Kidney epithelial cell (primary cell): ENCODE measurements around the gene CACNB1. TPM values are rescaled to one million over a fixed set of nuclear protein-coding genes. Genes with fewer than 3 reads are reported as not detected.

Experiments
- DNase-seq: peaks from one replicate; pipeline ENCODE4 v3.0.0-alpha.2; 2010; ENCODE audit warnings: low read depth
- H3K27me3 ChIP-seq: 2 replicates; pipeline ENCODE4 v1.6.0; 2011; ENCODE audit warnings: low read length; ENCODE audit not compliant: control insufficient read depth, insufficient read depth
- H3K36me3 ChIP-seq: 2 replicates; pipeline ENCODE4 v1.5.1; 2011; ENCODE audit warnings: low read length; ENCODE audit not compliant: control insufficient read depth, insufficient read depth
- H3K4me3 ChIP-seq: 2 replicates; pipeline ENCODE4 v1.5.1; 2011; ENCODE audit warnings: low read depth, mild to moderate bottlenecking, control low read depth, low read length
- total RNA-seq: library from RNA; depleted of rRNA; stranded (reverse); fragments of >200 nt; gene quantifications from 2 replicates; pipeline ENCODE4 v1.2.3, GENCODE V29; 2015
- TF ChIP-seq, protein P1 (sequence below): IDR thresholded peaks from 2 replicates; pipeline ENCODE4 v1.5.1; 2011; ENCODE audit warnings: mild to moderate bottlenecking, moderate library complexity, low read length, control low read depth, inconsistent platforms; ENCODE audit not compliant: insufficient read depth, poor library complexity, severe bottlenecking

CACNB1 gene
- total RNA-seq, 1 donor from 2014 or later: 6.0 TPM

DNA sequence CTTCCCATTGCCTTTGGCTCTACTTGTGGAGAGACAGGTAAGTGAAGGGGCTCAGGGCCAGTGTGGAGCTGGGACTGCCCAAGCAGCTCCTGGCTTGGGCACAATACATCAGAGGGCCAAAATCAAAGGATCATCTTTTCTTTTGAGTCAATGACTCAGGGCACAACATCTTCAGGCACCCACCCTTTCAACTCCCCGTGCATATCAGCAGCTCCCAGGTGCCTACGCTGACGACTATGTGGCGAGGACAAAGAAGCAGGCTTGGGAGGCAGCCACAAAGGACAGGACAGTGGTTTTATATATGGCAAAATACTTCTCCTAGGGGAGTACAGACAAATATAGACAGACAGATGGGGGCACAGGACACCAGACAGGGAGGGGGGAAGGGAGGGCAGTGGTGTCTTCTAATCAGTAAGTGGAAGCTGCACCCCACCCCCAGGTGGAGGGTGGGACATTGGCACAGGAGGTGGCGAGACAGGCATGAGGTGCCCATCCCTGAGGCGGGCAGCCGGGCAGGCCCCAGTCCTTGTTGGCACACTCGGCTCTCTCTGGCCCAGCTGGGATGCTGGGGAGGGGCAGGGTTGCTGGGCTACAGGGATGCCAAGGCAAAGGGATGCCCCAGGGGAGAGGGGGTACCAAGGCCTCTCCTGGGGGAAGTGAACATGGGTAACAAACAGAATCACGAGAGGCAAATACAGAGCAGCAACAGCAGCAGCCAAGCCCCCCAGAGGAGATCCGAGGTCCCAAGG lies 23.8 kb downstream of the CACNB1 start:
- peaks cover 2% of the 10 kb centered on the region for H3K36me3 ChIP-seq
- peaks cover 2% of the 10 kb centered on the region for H3K27me3 ChIP-seq
- TF ChIP-seq, protein P1, sequence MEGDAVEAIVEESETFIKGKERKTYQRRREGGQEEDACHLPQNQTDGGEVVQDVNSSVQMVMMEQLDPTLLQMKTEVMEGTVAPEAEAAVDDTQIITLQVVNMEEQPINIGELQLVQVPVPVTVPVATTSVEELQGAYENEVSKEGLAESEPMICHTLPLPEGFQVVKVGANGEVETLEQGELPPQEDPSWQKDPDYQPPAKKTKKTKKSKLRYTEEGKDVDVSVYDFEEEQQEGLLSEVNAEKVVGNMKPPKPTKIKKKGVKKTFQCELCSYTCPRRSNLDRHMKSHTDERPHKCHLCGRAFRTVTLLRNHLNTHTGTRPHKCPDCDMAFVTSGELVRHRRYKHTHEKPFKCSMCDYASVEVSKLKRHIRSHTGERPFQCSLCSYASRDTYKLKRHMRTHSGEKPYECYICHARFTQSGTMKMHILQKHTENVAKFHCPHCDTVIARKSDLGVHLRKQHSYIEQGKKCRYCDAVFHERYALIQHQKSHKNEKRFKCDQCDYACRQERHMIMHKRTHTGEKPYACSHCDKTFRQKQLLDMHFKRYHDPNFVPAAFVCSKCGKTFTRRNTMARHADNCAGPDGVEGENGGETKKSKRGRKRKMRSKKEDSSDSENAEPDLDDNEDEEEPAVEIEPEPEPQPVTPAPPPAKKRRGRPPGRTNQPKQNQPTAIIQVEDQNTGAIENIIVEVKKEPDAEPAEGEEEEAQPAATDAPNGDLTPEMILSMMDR: no peak
- no peak overlapping the region for H3K4me3 ChIP-seq
- no peak for DNase-seq

DNA sequence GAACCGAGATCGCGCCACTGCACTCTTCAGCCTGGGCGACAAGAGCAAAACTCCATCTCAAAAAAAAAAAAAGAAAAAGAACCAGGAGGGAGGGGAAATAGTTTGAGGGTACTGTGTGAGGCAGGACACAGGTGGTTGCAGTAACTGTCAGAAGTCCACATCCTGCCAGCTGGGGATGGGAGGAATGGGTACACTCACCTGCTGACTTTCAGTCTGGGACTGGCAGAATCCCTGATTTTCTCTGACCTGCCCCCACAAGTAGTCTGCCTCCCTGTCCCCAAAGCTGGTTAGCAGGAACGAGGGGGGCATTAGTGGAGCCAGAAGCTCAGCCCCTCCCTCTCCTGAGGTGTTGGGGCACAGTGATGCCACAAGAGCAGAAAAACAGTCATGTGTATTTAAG lies 24.4 kb downstream of the CACNB1 start:
- no peak overlapping the region for H3K4me3 ChIP-seq
- no peak for DNase-seq
- H3K27me3 ChIP-seq: peaks cover 4% of the 10 kb centered on the region
- H3K36me3 ChIP-seq: peaks cover 2% of the 10 kb centered on the region
- TF ChIP-seq, protein P1: no peak

DNA sequence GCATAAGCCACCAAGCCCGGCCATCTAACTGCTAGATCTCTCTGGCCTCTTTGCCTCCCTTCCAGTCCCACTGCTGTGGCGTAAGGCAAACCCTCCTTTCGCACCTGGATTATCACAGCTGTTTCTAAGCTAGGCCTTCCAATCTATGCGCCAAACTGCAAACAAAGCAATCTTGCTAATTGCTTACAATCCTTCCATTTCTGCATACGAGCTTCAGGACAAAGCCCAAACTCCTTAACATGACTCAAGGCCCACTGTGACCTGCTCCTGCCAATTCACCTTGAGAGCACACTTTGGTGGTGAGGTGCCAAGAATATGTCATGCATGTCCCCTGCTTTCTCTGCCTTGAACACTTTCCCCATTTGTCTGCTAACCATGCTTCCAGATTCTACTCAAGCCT lies 25.5 kb downstream of the CACNB1 start:
- H3K27me3 ChIP-seq: peaks cover 11% of the 10 kb centered on the region
- no peak overlapping the region for H3K4me3 ChIP-seq
- DNase-seq: no peak
- no peaks in the 10 kb centered on the region for H3K36me3 ChIP-seq
- TF ChIP-seq, protein P1: no peak

- Histone ChIP-seq H3K4me3 (no peak overlapping the region), H3K27me3 (peaks cover 25% of the 10 kb centered on the region), H3K36me3 (no peaks in the 10 kb centered on the region)
- no peak for DNase-seq
- TF ChIP-seq, protein P1: no peak
These were observed 26.9 kb downstream of the CACNB1 start for GRCh38 chr17:39170558-39170957.

- DNase-seq: no peak
- Histone ChIP-seq H3K36me3 (no peaks in the 10 kb centered on the region), H3K4me3 (no peak overlapping the region), H3K27me3 (peaks cover 30% of the 10 kb centered on the region)
- TF ChIP-seq, protein P1: no peak
These were observed 27.4 kb downstream of the CACNB1 start for GRCh38 chr17:39170109-39170508.

DNA sequence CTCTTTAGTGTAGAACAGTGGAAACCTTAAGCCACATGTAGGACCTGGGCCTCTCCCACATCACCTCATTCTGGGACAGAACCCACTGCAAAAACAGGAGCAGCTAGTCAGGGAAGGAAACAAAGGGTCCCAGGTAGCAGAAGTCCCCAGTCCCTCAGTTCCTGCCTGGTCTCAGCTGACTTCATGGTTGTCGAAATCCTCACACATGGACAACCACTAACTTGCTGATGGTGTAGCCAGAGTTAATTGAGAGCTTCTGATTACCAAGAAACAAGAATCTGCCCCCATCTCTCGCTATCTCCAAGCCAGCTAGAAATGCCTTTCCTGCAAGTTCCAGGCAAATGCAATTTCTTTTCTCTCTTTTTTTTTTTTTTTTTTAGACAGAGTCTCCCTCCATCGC lies 28.0 kb downstream of the CACNB1 start:
- Histone ChIP-seq H3K36me3 (no peaks in the 10 kb centered on the region), H3K27me3 (peaks cover 36% of the 10 kb centered on the region), H3K4me3 (no peak overlapping the region)
- TF ChIP-seq, protein P1: no peak
- no peak for DNase-seq
